ENCODE data around the gene GRPEL2. TPM values are rescaled to one million over a fixed set of nuclear protein-coding genes. Genes with fewer than 3 reads are reported as not detected.

The GRPEL2 gene
- total RNA-seq, 1 experiment from 2014 or later: 47.3 TPM

GRCh38 chr5:149299451-149300054 is 45.7 kb upstream of the GRPEL2 start:
- H4K20me1 ChIP-seq (ENCODE audit: control insufficient read depth, insufficient read depth, insufficient read length): no peaks in the 10 kb centered on the region
- no peaks in the 10 kb centered on the region for H3K36me3 Mint-ChIP-seq (ENCODE audit: insufficient read depth in 1 of 3, low read depth in 3 of 3)
- no peak overlapping the region for H3K27ac ChIP-seq (ENCODE audit: insufficient read length, low read depth, low read length)
- H3K4me3 Mint-ChIP-seq: no peak overlapping the region
- no peaks in the 10 kb centered on the region for H3K27me3 ChIP-seq (ENCODE audit: insufficient read depth, low read length)
- H3K9me3 Mint-ChIP-seq: no peaks in the 10 kb centered on the region
- H3K27me3 Mint-ChIP-seq (ENCODE audit: low read depth): no peaks in the 10 kb centered on the region; the same call in 1 of the 2 replicates
- H2AK5ac ChIP-seq (ENCODE audit: insufficient read length, low read length): no peak overlapping the region
- TF ChIP-seq, protein P1, sequence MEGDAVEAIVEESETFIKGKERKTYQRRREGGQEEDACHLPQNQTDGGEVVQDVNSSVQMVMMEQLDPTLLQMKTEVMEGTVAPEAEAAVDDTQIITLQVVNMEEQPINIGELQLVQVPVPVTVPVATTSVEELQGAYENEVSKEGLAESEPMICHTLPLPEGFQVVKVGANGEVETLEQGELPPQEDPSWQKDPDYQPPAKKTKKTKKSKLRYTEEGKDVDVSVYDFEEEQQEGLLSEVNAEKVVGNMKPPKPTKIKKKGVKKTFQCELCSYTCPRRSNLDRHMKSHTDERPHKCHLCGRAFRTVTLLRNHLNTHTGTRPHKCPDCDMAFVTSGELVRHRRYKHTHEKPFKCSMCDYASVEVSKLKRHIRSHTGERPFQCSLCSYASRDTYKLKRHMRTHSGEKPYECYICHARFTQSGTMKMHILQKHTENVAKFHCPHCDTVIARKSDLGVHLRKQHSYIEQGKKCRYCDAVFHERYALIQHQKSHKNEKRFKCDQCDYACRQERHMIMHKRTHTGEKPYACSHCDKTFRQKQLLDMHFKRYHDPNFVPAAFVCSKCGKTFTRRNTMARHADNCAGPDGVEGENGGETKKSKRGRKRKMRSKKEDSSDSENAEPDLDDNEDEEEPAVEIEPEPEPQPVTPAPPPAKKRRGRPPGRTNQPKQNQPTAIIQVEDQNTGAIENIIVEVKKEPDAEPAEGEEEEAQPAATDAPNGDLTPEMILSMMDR (conservative IDR thresholded peaks at IDR 0.05): no peak
- H3K4ac ChIP-seq (ENCODE audit: low read depth, low read length): no peak overlapping the region
- no peak overlapping the region for H2BK5ac ChIP-seq (ENCODE audit: insufficient read length, low read length)
- no peak overlapping the region for H3K18ac ChIP-seq (ENCODE audit: insufficient read length, low read depth, low read length)
- H3K23me2 ChIP-seq (ENCODE audit: insufficient read length, low read depth, low read length, poor library complexity, severe bottlenecking): no peaks in the 10 kb centered on the region
- no peak overlapping the region for H3T11ph ChIP-seq (ENCODE audit: low read length)
- no peak overlapping the region for H4K5ac ChIP-seq (ENCODE audit: insufficient read length, low read depth, low read length)
- H3K4me2 ChIP-seq (ENCODE audit: insufficient read depth, insufficient read length, low read length): no peak overlapping the region
- no peak overlapping the region for H2AFZ ChIP-seq (ENCODE audit: low read length)
- no peak overlapping the region for H3K23ac ChIP-seq (ENCODE audit: insufficient read length, low read depth, low read length)
- no peak overlapping the region for H3K9ac ChIP-seq (ENCODE audit: extremely low read depth, insufficient read length, low read length)
- H2BK15ac ChIP-seq (ENCODE audit: low read depth, low read length): no peak overlapping the region
- H3K79me2 ChIP-seq (ENCODE audit: insufficient read depth, low read length): no peaks in the 10 kb centered on the region
- DNase-seq: no peak
- H3K4me1 Mint-ChIP-seq: peaks cover 10 to 15% of the 10 kb centered on the region in 2 experiments
- H4K91ac ChIP-seq (ENCODE audit: insufficient read length, low read depth, low read length): no peak overlapping the region
- WGBS (ENCODE audit: extremely low coverage, insufficient read length, low lambda C conversion rate): no CpG with 5 or more reads among the region's 14 CpGs
- no peaks in the 10 kb centered on the region for H3K79me1 ChIP-seq (ENCODE audit: insufficient read depth, low read depth, low read length, poor library complexity, severe bottlenecking)
- H3K56ac ChIP-seq (ENCODE audit: insufficient read length, low read depth, low read length): no peak overlapping the region
- H3K27ac Mint-ChIP-seq: peak overlapping the region in 1 of 3 experiments; percentile 75; a peak in 2 of 7 replicates
- no peak overlapping the region for H3K14ac ChIP-seq (ENCODE audit: insufficient read depth, low read length)
- no peaks in the 10 kb centered on the region for H3K9me3 ChIP-seq (ENCODE audit: control insufficient read depth, low read depth, low read length)
- no peak overlapping the region for H2BK120ac ChIP-seq (ENCODE audit: low read depth, low read length, poor library complexity, severe bottlenecking)
- no peak overlapping the region for H2BK20ac ChIP-seq (ENCODE audit: low read depth, low read length, poor library complexity, severe bottlenecking)
- H4K8ac ChIP-seq (replicated peaks; ENCODE audit: insufficient read length, low read depth, low read length): no peak overlapping the region
- no peak overlapping the region for H2BK12ac ChIP-seq (ENCODE audit: insufficient read length, low read depth, low read length)
- H3K4me1 ChIP-seq (ENCODE audit: insufficient read depth, low read length): no peaks in the 10 kb centered on the region; the same call in 1 of the 2 replicates

All from H9 (cell line).